PC-3 (cell line): Measurements from ENCODE around the gene OTOA.

Source experiments
- EZH2phosphoT487 ChIP-seq: fragments of 300-600 bp; sonication (generic); IDR thresholded peaks from 2 replicates; pipeline ENCODE4 v1.6.1; 2018; ENCODE audit warnings: mild to moderate bottlenecking, antibody characterized with exemption, low read length, borderline replicate concordance
- TF ChIP-seq, protein P1 (sequence below): fragments of 300-600 bp; sonication (generic); conservative IDR thresholded peaks from 2 replicates; pipeline ENCODE4 v1.5.1; 2017; ENCODE audit warnings: antibody characterized with exemption, low read depth, mild to moderate bottlenecking, low read length

DNA sequence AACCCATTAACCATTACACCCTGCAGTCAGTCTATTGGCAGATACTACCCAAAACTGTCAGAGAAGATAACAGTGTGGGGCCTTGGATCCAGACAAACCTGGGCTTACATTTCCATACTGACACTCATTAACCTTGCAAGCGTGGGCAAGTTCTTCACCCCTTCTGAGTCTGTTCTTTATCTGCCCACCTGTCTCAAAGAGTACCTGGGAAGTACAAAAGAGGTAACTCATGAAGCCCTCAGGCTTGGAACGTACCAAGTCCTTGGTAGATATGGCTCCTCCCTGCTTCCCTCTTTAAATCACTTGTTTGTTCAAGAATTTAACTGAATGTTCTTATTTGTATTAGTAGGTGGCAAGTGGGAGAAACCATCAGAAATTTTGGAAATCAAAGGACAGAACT, 8.9 kb upstream of the OTOA start:
- TF ChIP-seq, protein P1, sequence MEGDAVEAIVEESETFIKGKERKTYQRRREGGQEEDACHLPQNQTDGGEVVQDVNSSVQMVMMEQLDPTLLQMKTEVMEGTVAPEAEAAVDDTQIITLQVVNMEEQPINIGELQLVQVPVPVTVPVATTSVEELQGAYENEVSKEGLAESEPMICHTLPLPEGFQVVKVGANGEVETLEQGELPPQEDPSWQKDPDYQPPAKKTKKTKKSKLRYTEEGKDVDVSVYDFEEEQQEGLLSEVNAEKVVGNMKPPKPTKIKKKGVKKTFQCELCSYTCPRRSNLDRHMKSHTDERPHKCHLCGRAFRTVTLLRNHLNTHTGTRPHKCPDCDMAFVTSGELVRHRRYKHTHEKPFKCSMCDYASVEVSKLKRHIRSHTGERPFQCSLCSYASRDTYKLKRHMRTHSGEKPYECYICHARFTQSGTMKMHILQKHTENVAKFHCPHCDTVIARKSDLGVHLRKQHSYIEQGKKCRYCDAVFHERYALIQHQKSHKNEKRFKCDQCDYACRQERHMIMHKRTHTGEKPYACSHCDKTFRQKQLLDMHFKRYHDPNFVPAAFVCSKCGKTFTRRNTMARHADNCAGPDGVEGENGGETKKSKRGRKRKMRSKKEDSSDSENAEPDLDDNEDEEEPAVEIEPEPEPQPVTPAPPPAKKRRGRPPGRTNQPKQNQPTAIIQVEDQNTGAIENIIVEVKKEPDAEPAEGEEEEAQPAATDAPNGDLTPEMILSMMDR = no peak
- TF ChIP-seq EZH2phosphoT487 = no peak
